Endodermal cell (in vitro differentiated cells): Measurements from ENCODE around the gene TBCE. TPM values are rescaled to one million over a fixed set of nuclear protein-coding genes. Genes with fewer than 3 reads are reported as not detected.
A peak's percentile ranks its signal among the peaks of the same experiment; 100 is the strongest.
"Not testable (repeated sequence)": the region's sequence is repeated elsewhere in the genome, so short reads cannot be mapped to it uniquely, and the experiment has no call there.

Source experiments
- DNase-seq: peaks from one replicate; pipeline ENCODE4 v3.0.0-alpha.2; 2017
- H3K27ac ChIP-seq: 2 replicates; pipeline ENCODE4 v1.5.1; 2013; ENCODE audit warnings: mild to moderate bottlenecking, low read depth, low read length, moderate library complexity
- H3K27me3 ChIP-seq: 2 replicates; pipeline ENCODE4 v1.6.1; 2013; ENCODE audit warnings: mild to moderate bottlenecking, low read length, moderate library complexity; ENCODE audit not compliant: insufficient read depth, control insufficient read depth, poor library complexity, severe bottlenecking
- H3K36me3 ChIP-seq: 2 replicates; pipeline ENCODE4 v1.7.0; 2013; ENCODE audit warnings: mild to moderate bottlenecking, low read length, moderate library complexity; ENCODE audit not compliant: control insufficient read depth, insufficient read depth
- H3K4me1 ChIP-seq: one replicate; pipeline ENCODE4 v1.7.0; 2013; ENCODE audit warnings: low read length; ENCODE audit not compliant: control insufficient read depth, insufficient read depth
- H3K4me3 ChIP-seq: 2 replicates; pipeline ENCODE4 v1.5.1; 2013; ENCODE audit warnings: mild to moderate bottlenecking, low read length, moderate library complexity
- H3K9ac ChIP-seq: 2 replicates; pipeline ENCODE4 v1.6.1; 2013; ENCODE audit warnings: mild to moderate bottlenecking, low read length, moderate library complexity; ENCODE audit not compliant: poor library complexity, severe bottlenecking; ENCODE audit errors: extremely low read depth
- H3K9me3 ChIP-seq: 2 replicates; pipeline ENCODE4 v1.6.1; 2013; ENCODE audit warnings: mild to moderate bottlenecking, low read length, moderate library complexity; ENCODE audit not compliant: control insufficient read depth
- H3K27ac Mint-ChIP-seq: 2 replicates; pipeline ENCODE4 v1.8.0; 2020; ENCODE audit warnings: mixed read lengths
- H3K27me3 Mint-ChIP-seq: 2 replicates; pipeline ENCODE4 v1.8.0; 2021; ENCODE audit warnings: mild to moderate bottlenecking, mixed read lengths; ENCODE audit not compliant: insufficient read depth
- H3K36me3 Mint-ChIP-seq: 2 replicates; pipeline ENCODE4 v1.8.0; 2020; ENCODE audit warnings: low read depth, mixed read lengths
- H3K4me1 Mint-ChIP-seq: 2 replicates; pipeline ENCODE4 v1.8.0; 2020; ENCODE audit warnings: mixed read lengths
- H3K4me3 Mint-ChIP-seq: 2 replicates; pipeline ENCODE4 v1.8.0; 2020; ENCODE audit warnings: mild to moderate bottlenecking, moderate library complexity, mixed read lengths
- H3K9me3 Mint-ChIP-seq: 2 replicates; pipeline ENCODE4 v1.8.0; 2020; ENCODE audit warnings: mild to moderate bottlenecking, mixed read lengths
- CTCF ChIP-seq: fragments of 200-600 bp; sonication (generic); conservative IDR thresholded peaks from 2 replicates; pipeline ENCODE4 v1.5.0; 2021; ENCODE audit warnings: antibody characterized with exemption, mild to moderate bottlenecking
- WGBS, 2 experiments: methylation state at CpG; one replicate each; pipeline versions ENCODE4 v1.1.5 to v1.1.7; 2013; ENCODE audit warnings: missing lambda C conversion rate in 2 of 2, mixed read lengths in 1 of 2; ENCODE audit not compliant: insufficient coverage in 1 of 2, insufficient read length in 1 of 2; 5-methylcytosine and 5-hydroxymethylcytosine counted together
- total RNA-seq, 2 donors: library from RNA; stranded (reverse); fragmentation: NEBNext Ultra II Directional in 1 of 2; extraction: Animal tissue kit (Norgen Biotek cat#: 25700) in 1 of 2; gene quantifications; 2 replicates in 1 of 2; 3 replicates in 1 of 2; pipeline ENCODE4 v1.2.1, GENCODE V29; 2021

TBCE gene
- total RNA-seq, 2 donors from 2014 or later, result 31.8 to 33.3 TPM

GRCh38 chr1:235369802-235370201 lies 2.6 kb downstream of the TBCE start:
- no peak for TF ChIP-seq CTCF
- Mint-ChIP-seq H3K27ac (peak overlapping the region; percentile 33), H3K36me3 (peaks cover 25% of the 10 kb centered on the region), H3K4me1 (peaks cover 5% of the 10 kb centered on the region), H3K27me3 (no peaks in the 10 kb centered on the region), H3K4me3 (no peak overlapping the region), H3K9me3 (no peaks in the 10 kb centered on the region)
- no peak for DNase-seq
- H3K4me1 ChIP-seq, result no peaks in the 10 kb centered on the region
- H3K4me3 ChIP-seq, result no peak overlapping the region
- no peaks in the 10 kb centered on the region for H3K9me3 ChIP-seq
- 92 to 96% methylated on average over 3 to 5 of the region's 5 CpGs for WGBS, 2 experiments
- no peak overlapping the region for H3K9ac ChIP-seq
- H3K36me3 ChIP-seq, result peaks cover 8% of the 10 kb centered on the region
- H3K27ac ChIP-seq, result no peak overlapping the region
- no peaks in the 10 kb centered on the region for H3K27me3 ChIP-seq

GRCh38 chr1:235375919-235376605 lies 8.8 kb downstream of the TBCE start:
- Mint-ChIP-seq H3K27me3 (no peaks in the 10 kb centered on the region), H3K4me1 (no peaks in the 10 kb centered on the region), H3K36me3 (peaks cover 50% of the 10 kb centered on the region), H3K9me3 (peaks cover 4% of the 10 kb centered on the region), H3K4me3 (no peak overlapping the region), H3K27ac (peak overlapping the region; percentile 22)
- H3K27me3 ChIP-seq, result no peaks in the 10 kb centered on the region
- 91 to 95% methylated on average over 5 to 6 of the region's 6 CpGs for WGBS, 2 experiments
- peaks cover 31% of the 10 kb centered on the region for H3K36me3 ChIP-seq
- no peak overlapping the region for H3K9ac ChIP-seq
- no peak for TF ChIP-seq CTCF
- H3K4me1 ChIP-seq, result no peaks in the 10 kb centered on the region
- no peak overlapping the region for H3K27ac ChIP-seq
- peaks cover 5% of the 10 kb centered on the region for H3K9me3 ChIP-seq
- H3K4me3 ChIP-seq, result no peak overlapping the region
- no peak for DNase-seq

DNA sequence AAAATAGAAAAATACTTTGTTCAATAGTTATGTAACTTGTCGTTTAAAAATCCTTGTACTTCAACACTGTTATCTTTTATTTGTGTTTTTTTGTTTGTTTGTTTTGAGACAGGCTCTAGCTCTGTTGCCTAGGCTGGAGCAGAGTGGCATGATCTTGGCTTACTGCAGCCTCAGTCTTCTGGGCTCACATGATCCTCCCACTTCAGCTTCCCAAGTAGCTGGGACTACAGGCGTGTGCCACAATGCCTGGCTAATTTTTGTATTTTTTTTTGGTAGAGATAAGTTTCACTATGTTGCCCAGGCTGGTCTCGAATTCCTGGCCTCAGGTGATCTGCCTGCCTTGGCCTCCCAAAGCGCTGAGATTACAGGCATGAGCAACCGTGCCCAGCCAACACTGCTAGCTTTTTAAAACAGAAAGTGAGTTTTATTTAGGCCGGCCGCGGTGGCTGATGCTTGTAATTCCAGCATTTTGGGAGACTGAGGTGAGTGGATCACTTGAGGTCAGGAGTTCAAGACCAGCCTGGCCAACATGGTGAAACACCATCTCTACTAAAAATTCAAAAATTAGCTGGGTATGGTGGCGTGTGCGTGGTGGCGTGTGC lies 11.0 kb downstream of the TBCE start:
- H3K9me3 ChIP-seq, DNase-seq, H3K4me3 Mint-ChIP-seq, H3K27ac Mint-ChIP-seq, H3K9ac ChIP-seq, H3K27me3 Mint-ChIP-seq, H3K27me3 ChIP-seq, H3K4me1 Mint-ChIP-seq, H3K4me3 ChIP-seq, H3K9me3 Mint-ChIP-seq, H3K4me1 ChIP-seq, H3K27ac ChIP-seq: not testable (repeated sequence)
- WGBS, 2 experiments, result 97% methylated on average over 9 to 11 of the region's 11 CpGs
- H3K36me3 ChIP-seq, result peaks cover 32% of the 10 kb centered on the region
- H3K36me3 Mint-ChIP-seq, result peaks cover 53% of the 10 kb centered on the region

DNA sequence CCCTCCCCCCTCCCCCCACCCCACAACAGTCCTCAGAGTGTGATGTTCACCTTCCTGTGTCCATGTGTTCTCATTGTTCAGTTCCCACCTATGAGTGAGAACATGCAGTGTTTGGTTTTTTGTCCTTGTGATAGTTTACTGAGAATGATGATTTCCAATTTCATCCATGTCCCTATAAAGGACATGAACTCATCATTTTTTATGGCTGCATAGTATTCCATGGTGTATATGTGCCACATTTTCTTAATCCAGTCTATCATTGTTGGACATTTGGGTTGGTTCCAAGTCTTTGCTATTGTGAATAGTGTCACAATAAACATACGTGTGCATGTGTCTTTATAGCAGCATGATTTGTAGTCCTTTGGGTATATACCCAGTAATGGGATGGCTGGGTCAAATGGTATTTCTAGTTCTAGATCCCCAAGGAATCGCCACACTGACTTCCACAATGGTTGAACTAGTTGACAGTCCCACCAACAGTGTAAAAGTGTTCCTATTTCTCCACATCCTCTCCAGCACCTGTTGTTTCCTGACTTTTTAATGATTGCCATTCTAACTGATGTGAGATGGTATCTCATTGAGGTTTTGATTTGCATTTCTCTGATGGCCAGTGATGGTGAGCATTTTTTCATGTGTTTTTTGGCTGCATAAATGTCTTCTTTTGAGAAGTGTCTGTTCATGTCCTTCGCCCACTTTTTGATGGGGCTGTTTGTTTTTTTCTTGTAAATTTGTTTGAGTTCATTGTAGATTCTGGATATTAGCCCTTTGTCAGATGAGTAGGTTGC lies 14.9 kb downstream of the TBCE start:
- H3K4me3 ChIP-seq, H3K27me3 ChIP-seq, H3K27ac Mint-ChIP-seq, H3K4me3 Mint-ChIP-seq, DNase-seq, H3K9ac ChIP-seq, H3K27me3 Mint-ChIP-seq, H3K9me3 ChIP-seq, H3K4me1 ChIP-seq, H3K27ac ChIP-seq, H3K4me1 Mint-ChIP-seq: not testable (repeated sequence)
- H3K36me3 Mint-ChIP-seq, result peaks cover 43% of the 10 kb centered on the region
- no CpG with 5 or more reads among the region's 3 CpGs for WGBS, 2 experiments
- H3K9me3 Mint-ChIP-seq, result peaks cover 27% of the 10 kb centered on the region
- peaks cover 23% of the 10 kb centered on the region for H3K36me3 ChIP-seq

DNA sequence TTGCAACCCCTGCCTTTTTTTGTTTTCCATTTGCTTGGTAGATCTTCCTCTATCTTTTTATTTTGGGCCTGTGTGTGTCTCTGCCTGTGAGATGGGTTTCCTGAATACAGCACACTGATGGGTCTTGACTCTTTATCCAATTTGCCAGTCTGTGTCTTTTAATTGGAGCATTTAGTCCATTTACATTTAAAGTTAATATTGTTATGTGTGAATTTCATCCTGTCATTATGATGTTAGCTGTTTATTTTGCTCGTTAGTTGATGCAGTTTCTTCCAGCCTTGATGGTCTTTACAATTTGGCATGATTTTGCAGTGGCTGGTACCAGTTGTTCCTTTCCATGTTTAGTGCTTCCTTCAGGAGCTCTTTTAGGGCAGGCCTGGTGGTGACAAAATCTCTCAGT lies 18.4 kb downstream of the TBCE start:
- not testable (repeated sequence) for H3K4me1 Mint-ChIP-seq, H3K27ac Mint-ChIP-seq, H3K27me3 Mint-ChIP-seq, H3K9ac ChIP-seq, H3K27me3 ChIP-seq, H3K4me3 ChIP-seq, H3K27ac ChIP-seq, H3K4me1 ChIP-seq, H3K4me3 Mint-ChIP-seq, DNase-seq
- H3K9me3 Mint-ChIP-seq, result peaks cover 57% of the 10 kb centered on the region
- peaks cover 39% of the 10 kb centered on the region for H3K9me3 ChIP-seq
- WGBS, 2 experiments, result 100% methylated on average over 1 of the region's 1 CpG; no CpG with 5 or more reads in 1 of the 2 experiments
- H3K36me3 Mint-ChIP-seq, result peaks cover 54% of the 10 kb centered on the region
- peaks cover 14% of the 10 kb centered on the region for H3K36me3 ChIP-seq
